DND-41 (cell line): ENCODE measurements around the gene SLC39A11.

Experiments used
- EZH2 ChIP-seq: IDR thresholded peaks from 3 replicates; pipeline ENCODE4 v1.6.1; 2012; ENCODE audit warnings: borderline replicate concordance, low read depth, mild to moderate bottlenecking, moderate library complexity, low read length, inconsistent platforms; ENCODE audit not compliant: severe bottlenecking
- TF ChIP-seq, protein P1 (sequence below): IDR thresholded peaks from 2 replicates; pipeline ENCODE4 v1.5.1; 2012; ENCODE audit warnings: borderline replicate concordance, low read length, moderate library complexity, mild to moderate bottlenecking; ENCODE audit not compliant: poor library complexity, severe bottlenecking; ENCODE audit errors: extremely low read depth

DNA sequence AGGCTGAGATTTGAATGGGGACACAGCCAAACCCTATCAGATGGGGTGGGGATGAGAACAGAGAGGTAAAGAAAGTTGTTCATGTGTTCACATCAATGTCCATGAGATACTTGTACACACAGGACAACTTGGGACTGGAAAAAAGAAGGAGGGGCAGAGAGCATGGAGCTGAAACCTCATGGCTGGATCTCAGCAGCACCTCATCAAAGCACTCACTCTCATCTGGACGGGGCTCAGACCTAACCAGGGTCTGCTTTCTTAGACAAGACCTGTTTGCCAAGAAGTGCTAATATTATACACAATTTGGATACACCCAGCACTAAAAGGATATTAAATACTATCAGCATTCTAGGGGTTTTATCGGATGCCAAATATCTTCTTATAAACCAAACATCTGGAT is 399.8 kb downstream of the SLC39A11 start:
- no peak for TF ChIP-seq EZH2
- TF ChIP-seq, protein P1, sequence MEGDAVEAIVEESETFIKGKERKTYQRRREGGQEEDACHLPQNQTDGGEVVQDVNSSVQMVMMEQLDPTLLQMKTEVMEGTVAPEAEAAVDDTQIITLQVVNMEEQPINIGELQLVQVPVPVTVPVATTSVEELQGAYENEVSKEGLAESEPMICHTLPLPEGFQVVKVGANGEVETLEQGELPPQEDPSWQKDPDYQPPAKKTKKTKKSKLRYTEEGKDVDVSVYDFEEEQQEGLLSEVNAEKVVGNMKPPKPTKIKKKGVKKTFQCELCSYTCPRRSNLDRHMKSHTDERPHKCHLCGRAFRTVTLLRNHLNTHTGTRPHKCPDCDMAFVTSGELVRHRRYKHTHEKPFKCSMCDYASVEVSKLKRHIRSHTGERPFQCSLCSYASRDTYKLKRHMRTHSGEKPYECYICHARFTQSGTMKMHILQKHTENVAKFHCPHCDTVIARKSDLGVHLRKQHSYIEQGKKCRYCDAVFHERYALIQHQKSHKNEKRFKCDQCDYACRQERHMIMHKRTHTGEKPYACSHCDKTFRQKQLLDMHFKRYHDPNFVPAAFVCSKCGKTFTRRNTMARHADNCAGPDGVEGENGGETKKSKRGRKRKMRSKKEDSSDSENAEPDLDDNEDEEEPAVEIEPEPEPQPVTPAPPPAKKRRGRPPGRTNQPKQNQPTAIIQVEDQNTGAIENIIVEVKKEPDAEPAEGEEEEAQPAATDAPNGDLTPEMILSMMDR = no peak
